Pons (tissue), 1 donor: Measurements from ENCODE around the gene SOX8.

ENCODE experiments used
- DNase-seq: peaks from one replicate; pipeline ENCODE4 v3.0.0-alpha.2; 2016; ENCODE audit warnings: low spot score

Gene SOX8

DNA sequence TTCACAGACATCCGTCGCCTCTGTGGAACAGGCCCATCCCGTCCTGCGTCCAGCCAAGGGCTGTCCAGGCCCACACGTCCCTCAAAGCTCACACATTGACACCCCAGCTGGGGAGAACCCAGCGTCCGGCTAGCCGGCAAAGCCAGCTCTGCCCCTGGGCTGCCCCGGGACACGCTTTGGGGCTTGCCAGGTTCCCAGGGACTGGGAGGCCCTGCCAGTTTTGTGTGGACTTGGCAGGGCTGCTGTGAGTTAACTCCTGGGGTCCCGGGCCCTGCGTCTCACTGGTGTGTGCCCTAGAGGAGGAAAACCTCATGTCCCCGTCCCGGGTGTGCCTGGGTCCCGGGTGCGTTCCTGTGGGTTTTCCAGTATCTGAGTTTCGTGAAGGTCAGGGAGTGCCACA is 6.3 kb downstream of the SOX8 start:
- DNase-seq = no peak

DNA sequence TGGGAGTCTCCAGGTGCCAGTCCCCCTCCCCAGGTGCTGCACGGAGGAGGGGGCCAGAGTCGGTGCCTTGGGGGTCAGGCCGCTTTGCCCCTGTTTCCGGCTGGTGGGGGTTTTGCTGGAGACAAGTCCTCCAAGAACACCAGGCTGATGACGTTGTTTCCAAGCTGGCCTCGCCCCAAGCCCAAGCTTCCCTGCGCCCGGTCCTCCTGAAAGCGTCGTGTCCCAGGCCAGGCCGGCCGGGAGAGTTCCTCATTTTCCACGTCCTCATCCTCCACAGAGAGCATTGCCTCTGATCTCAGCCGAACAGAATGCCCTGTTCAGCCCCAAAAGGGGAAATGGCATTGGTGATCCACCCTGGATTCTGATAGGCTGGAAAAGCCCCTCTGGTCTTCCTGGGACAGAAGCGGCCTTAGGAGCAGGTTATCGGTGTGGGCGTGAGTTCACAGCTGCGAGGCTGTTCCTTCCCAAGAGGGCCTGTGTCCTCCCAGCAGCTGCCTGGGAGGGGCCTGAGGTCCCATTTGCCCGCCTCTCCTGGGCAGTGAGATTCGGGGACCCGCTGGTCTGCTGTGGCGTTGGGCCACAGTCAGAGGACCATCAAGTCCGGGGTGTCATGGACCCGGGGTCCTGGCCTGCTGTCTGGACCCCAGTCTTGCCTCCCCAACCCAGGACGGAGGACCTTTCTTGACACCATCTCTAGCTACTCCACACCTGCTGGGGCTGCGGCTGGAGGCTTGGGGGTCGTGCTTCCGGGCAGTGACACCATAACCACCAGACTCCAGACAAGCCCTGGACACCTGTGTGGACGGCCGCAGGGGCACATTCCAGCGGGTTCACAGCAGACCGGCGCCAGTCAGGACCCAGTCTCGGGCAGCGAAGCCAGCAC is 7.1 kb downstream of the SOX8 start:
- no peak for DNase-seq

DNA sequence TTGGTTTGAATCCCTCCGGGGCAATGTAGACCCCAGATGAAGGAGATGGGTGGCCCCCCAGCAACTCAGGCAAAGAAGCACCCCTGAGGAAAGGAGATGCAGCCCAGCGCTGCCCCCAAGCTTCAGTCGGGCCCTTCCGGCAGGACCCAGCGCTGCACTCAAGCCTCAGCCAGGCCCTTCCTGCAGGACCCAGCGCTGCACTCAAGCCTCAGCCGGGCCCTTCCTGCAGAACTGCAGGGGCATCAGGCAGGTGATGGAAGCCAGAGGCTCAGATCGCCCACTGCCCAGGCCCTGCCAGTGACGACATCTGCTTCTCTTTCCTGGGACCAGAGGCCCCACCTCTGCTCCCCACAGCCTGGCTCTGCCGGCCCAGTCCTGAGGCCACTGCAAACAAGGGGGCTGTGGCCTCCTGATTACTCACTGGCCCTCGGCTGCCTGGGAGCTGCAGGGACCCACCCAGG is 7.8 kb downstream of the SOX8 start:
- DNase-seq = no peak

DNA sequence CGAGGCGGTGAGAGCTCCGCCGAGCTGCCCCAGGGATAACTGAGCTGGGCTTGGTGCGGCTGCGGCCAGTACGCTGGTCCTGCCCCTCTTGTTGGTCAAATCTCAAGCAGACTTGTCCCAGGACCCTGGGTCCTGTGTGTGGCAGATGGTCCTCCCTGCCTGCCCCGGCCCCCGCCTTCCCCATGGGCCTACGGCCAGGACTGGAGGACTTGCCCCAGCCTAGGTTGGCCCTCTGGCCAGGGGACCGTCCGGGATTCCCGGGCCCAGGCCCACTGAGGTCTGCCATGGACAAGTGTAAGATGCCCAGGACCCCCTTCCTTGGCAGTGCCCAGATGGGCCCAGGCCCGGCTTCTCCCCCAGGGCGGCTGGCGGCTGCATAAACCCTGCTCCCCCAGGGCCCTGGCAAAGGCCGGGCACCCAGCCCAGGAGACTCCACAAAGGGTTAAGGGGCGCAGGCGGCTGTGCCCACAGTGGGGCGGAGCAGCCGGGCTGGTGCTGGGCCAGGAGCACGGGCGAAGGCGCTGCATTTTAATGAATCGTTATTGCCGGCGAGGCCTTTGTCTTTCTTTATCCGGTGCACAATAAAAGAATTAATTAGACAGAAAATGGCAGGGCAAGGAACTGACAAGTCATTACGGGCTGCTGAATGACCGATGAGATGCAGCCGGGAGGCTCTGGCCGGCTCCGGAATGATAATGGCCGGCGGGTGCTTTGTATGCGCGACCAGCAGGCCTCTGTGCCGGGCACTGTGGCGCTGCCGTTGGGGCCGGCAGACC is 9.1 kb downstream of the SOX8 start:
- peak; percentile 85 for DNase-seq

DNA sequence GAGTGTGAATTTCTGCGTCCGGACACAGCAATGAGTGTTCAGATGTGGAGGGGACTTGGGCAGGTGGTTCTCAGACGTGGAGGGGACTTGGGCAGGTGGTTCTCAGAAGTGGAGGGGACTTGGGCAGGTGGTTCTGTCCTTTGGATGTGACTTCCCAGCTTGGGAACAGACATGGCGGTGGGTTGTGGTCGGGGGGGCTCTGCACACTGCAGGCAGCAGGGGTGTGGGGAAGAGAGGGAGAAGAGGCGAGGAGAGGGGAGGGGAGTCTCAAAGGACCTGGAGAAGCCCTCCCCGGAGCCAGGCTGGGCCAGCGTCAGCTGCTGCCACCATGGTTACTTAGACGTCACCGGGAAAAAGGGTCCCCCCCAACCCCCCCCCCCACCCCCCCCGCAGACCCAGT is 9.8 kb downstream of the SOX8 start:
- no peak for DNase-seq

DNA sequence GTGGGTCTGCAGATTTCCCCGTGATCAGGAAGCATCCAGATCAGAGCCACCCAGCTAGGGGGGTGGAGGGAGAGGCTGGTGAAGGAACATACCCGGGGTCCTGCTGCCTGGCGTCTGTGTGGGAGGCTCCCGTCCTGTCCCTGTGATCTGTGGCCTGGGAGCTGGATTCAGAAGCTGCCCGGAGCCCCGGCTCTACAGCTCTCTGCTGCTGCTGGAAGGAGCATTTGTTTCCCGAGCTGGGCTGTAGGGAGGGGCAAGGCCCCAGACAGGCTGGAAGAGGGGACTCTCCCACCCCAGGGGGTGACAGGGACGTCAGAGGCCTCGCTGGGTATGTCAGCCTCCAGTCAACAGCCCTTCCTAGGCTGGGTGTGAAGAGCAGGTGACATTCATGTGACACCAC is 10.2 kb downstream of the SOX8 start:
- peak; percentile 42 for DNase-seq

DNA sequence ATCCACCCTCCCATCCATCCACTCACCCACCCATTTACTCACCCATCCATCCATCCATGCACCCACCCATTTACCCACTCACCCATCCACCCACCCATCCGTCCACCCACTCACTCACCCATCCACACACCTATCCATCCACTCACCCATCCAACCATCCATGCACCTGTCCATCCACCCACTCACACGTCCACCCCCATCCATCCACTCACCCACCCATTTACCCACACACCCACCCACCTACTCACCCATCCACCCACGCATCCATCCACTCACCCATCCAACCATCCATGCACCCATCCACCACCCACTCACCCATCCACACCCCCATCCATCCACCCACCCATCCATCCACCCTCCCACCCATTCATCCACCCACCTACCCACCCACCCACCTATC is 12.2 kb downstream of the SOX8 start:
- no peak for DNase-seq

DNA sequence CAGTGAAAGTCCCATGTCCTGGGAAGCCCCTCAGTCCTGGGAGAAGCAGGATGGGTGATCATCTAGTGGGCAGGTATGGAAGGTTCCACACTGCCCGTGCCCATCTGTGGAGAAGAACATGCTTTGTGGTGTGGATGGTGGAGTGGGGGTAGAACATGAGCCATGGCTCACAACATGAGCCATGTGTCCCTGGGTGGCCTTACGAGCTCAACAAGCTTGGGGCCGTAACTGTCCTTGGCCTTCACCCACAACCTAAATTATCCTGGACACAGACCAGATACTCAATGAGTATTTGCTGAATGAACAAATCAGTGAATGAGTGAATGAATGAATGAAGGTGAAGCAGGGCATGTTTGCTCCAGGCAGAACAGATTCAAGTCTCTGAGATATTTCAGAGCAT is 13.5 kb downstream of the SOX8 start:
- no peak for DNase-seq

DNA sequence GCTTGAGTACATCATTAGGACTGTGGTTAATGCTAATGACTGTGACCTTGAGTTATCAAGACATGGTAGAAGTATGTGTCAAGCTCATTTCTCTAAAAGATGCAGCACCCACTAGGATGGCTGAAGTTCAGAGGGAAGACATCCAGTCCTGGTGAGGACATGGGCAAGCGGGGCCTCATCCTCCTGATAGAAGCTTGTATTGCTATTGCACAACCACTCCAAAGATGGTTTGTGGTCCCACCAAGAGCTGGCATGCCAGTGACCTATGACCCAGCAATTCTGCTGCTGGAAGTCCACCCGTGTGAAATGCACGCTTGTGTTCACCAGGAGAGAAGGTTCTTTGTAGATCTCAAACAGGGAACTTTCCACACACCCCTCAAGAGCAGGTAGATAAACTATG is 14.2 kb downstream of the SOX8 start:
- no peak for DNase-seq

DNA sequence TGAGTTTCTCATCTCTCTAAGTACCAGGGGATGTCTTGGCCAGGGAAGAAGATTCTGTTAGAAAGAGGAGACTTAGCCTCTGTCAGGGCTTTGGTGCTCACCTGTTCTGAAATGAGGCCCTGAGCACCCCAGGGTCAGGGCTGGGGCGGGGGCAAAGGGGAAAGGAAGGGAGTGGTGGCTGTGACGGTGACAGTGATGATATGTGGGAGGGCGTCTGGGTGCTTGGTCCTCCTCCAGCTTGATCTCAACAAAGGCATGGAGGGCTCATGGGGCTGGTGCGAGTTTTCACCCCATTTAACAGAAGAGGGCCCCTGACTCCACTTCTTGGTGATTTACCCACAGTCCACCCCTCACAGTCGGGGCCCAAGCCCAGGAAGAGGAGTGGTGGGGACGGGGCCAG is 15.1 kb downstream of the SOX8 start:
- DNase-seq = no peak

DNA sequence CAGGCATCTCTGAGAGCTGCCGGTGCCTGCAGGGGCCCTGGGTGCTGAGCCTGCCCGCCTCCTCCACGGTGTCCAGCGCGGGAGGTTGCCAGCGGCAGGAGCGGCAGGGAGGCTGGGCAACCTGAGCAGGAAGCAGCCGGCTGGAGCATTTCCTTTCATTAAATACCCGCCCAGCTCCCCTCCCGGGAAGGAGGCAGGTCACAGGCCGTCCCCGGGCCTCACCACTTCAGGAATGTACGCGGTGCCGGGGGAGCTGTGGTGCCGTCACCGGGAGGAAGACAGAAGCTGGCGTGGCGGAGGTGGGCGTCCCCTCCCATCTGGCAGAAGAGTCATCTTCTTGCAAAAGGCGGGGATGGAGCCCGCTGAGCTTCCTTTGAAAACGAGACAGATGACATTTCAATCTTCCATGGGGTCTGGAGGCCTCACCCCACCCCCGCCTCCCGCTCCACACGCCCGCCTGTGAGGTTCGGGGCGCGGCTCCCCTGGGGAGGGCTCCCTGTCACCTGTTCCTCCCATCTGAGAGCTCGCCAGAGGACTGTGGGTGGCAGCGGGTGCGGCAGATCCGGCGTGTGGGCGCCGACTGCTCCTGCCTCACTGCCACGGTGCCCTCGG is 16.0 kb downstream of the SOX8 start:
- no peak for DNase-seq

DNA sequence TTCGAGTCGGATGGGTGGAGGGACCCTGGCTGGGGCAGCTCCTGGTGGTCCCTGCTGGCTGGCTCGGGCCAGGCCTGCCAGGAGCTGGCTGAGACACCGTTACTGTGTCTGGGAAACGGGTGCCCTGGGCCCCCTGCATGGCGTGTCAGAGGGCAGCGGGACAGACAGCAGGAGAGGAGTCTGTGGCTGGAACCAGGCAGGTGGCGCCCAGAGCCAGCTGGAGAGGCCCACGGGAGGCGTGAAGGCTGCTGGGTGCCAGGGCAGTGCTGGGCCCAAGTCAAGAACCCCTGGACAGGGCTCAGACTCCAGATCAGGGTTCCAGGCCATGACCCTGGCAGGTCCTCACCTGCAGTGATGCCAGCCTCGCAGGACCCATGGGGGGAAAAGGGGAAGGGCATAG is 16.6 kb downstream of the SOX8 start:
- no peak for DNase-seq

DNA sequence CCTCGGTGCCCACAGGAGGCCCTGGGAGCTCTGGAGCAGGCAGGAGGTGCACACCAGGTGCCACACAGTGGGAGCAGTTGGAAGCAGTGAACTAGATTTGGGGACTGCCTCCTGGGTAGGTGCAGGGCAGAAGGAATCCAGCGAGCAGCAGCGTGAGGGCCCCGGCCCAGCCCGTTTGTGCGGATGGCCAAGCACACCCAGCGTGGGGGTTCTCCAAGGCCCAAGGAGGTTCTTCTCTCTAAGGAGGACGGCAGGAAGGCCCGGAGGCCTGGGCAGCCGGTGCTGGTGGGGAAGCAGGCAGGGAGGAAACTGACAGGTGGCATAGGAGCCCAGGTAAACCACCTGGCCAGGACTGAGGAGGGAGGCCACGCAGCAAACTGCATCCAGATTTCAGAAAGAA is 17.0 kb downstream of the SOX8 start:
- DNase-seq = no peak

DNA sequence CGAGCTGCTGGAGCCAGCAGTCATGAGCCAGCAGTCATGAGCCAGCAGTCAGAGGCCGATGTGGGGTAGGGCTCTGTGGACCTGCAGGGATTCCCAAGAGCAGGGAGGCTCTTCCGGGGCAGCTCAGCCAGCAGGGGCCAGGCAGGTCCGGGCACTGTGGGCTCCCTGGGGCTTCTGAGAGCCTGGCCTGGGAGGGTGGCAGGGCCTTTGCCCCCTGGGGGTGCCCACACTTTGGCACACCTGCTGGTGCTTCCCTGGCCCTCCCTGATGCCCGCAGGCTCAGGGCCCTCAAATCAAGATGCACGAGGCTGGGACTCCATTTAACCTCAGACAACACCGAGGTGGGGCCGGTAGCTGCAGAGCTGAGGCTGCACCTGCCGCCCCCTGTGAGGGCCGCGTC is 18.1 kb downstream of the SOX8 start:
- DNase-seq = no peak

DNA sequence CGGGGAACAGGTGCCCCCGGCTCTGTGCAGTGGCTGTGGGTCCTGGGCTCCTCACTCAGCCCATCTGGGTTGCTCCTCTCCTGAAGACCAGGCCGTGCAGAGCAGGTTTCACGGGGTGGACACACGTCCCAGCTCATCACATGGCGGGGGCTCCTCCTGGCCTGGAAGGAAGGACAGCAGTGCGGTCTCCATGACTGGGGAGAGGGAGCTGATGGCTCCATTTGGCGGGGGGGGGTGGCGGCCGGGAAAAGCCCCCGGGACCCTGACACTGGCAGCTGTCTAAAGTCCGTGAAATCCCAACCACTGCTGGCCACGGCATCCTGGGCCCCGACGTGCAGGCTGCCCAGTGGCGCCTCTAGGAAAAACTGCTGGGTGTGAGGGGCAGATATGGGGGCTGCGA is 19.0 kb downstream of the SOX8 start:
- no peak for DNase-seq

DNA sequence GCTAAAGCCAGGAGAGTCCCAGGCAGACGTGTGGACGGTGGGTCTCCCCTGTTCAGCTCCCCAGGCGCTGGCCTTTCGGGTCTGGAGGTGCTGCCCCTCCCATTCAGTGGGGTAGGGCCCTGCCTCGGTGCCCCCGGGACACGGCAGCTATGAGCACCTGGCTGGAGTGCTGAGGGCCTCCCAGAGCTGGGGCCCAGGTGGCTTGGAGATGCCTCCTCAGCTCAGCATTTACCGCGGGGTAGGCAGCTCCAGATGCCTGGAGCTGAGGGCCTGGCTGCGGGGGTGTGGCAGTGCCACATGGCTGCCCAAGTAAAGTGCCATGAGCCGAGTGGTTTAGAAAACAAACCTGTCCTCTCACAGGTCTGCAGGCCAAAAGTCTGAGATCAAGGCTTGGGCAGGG is 19.5 kb downstream of the SOX8 start:
- no peak for DNase-seq

DNA sequence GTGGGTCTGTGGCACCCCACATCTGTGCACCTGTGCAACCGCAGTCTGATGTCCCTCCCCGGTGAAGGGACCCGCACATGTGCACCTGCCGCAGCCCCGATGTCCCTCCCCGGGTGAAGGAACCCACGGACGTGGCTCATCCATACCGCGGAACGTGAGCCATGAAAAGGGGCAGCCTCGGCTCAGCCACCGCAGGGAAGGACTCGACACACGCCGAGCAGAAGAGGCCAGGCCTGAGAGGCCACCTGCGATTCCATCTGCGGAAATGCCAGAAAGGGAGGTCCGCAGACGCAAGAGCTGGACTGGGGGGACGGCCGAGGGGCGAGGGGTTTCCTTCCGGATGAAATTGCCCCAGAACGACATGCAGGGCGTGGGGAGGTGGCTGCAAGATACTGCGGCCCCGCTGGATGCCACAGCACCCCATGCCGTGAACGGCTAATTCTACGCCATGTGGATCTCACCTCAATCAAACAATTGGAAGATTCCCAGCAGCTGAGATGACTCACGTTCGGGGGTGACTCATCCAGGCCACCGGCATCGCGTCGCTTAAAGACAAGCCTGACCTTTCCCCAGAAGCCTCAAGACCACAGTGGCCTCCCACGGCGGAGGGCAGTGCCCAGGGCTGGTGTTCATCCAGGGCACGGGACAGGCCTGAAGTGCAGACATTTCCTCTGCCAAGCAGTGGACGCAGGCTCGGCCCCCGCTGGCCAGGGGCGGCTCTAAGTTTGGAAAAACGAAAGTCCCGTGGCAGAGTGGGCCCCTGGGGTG is 21.0 kb downstream of the SOX8 start:
- no peak for DNase-seq

DNA sequence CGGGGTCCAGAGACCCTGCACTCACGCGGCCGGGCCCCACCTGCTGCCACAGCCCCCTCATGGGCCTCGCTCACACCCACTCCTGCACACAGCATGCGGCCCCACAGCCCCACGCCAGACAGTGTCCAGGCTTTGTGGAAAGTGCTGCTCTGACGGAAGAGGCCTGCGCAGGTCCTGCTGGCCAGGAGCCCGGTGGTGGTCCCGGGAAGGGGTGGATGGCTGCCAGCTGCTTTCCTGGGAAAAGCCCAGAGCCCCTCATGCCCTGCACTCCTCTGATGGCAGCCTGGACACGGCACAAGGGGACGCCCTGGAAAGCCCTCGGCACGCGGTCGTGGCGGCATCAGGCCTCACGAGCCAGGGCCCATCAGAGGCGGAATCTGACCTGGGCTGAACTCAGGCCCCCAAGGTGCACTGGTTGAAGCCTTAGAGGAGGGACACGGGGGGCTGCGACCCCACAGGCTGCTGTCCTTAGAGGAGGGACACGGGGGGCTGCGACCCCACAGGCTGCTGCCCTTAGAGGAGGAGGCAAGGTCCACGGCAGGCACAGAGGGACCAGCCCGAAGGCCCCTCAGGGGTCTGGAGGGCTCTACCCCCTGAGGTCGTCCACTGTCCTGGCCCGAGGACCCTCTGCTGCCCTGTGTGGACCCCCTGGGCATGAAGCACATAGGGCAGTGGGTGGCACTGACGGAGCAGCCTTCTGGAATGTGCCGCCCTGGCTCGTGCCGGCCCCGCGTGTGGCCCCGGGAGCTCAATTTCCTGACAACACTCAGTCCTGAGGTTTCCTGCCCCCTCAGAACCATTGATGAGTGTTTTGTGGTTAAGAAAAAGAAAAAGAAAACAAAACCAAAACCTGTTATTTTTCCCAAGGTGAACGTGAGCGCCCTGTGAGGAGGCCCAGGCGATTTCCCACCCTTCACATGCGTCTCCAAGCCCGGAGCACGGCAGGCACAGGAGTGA is 22.1 kb downstream of the SOX8 start:
- no peak for DNase-seq

DNA sequence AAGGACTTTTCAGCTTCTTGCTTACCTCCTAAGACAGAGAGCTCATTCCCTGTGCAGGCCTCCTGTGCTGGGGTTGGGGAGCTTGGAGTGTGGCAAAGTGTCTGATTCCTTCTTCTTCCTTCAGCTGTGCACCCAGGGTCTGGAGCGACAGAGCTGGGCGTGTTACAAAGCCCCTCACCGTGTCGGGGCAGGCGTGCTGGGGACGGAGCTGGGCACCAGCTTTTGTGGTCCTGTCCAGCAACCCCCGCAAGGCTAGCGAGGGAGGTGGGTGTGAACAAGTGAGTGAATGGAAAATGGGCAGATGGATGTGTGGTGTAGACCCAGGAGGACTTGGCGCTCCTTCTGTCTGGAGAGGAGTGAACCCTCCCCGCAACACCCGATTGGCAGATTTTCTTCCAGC is 23.7 kb downstream of the SOX8 start:
- DNase-seq = no peak

DNA sequence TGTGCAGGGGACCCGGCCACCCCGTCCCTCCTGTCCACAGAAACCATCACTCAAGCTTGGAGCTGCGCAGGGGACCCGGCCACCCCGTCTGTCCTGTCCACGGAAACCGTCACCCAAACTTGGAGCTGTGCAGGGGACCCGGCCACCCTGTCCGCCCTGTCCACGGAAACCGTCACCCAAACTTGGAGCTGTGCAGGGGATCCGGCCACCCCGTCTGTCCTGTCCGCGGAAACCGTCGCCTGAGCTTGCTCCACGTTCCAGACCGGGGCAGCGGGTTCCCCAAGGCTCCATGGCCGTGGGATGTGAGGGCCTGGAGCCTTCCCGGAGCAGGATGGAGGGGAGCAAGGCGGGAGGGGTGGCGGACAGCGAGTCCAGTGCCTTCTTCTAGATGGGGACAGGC is 25.2 kb downstream of the SOX8 start:
- no peak for DNase-seq

DNA sequence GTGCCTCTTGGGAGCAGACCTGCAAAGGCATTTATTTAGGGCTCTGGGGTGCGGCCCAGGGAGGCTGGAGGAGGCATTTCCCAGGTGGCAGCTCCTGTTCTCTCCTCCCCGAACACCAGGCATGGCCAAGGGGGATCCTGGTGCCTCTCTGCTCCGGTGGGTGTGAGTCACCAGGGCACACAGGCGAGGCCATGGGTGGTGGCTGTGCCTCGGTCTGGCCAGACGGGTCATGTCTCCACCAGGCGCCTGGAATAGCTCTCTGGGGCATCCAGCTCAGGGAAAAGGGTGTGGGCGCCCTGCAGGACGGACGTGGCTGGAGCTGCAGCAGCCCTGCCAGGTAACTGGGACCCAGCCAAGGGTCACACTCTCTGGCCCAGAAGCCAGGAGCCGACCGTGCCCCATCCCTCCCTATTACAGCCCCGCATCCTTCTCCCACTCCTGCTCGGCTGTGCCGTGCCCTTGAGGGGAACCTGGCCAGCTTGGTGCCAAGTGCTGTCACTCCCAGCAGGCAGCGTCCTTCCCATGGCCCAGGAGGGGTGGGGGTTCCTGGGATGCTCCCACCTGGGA is 25.8 kb downstream of the SOX8 start:
- DNase-seq = no peak
